OCI-LY3 (cell line): Measurements from ENCODE around the gene ANKRD30B.
"Not testable (repeated sequence)": the region's sequence is repeated elsewhere in the genome, so short reads cannot be mapped to it uniquely, and the experiment has no call there.

Experiments
- H2AFZ ChIP-seq: fragments of 200-600, 300-600 bp; shearing (Covaris generic); 2 replicates; pipeline ENCODE4 v1.6.0; 2014; ENCODE audit warnings: antibody characterized with exemption, low read depth, low read length
- H3K27ac ChIP-seq: fragments of 200-600, 300-600 bp; sonication (generic); 2 replicates; pipeline ENCODE4 v1.5.1; 2014; ENCODE audit warnings: mild to moderate bottlenecking, low read length, moderate library complexity, mixed read lengths
- H3K27me3 ChIP-seq: fragments of 200-600, 300-600 bp; sonication (generic); 2 replicates; pipeline ENCODE4 v1.6.1; 2014; ENCODE audit warnings: low read depth, low read length, mixed read lengths
- H3K36me3 ChIP-seq: fragments of 200-600, 300-600 bp; sonication (generic); replicated peaks from 2 replicates; pipeline ENCODE3; 2014; ENCODE audit warnings: low read depth, low read length, mixed read lengths
- H3K4me1 ChIP-seq: fragments of 300-600, 200-600 bp; sonication (generic); 2 replicates; pipeline ENCODE4 v1.6.1; 2014; ENCODE audit warnings: low read length, mixed read lengths
- H3K4me2 ChIP-seq: fragments of 200-600, 300-600 bp; sonication (generic); 2 replicates; pipeline ENCODE4 v1.6.1; 2014; ENCODE audit warnings: low read length, mixed read lengths
- H3K4me3 ChIP-seq: fragments of 300-600, 200-600 bp; sonication (generic); 2 replicates; pipeline ENCODE4 v1.5.1; 2014; ENCODE audit warnings: antibody characterized with exemption, mild to moderate bottlenecking, low read length, moderate library complexity
- H3K79me2 ChIP-seq: fragments of 300-600, 200-600 bp; shearing (Covaris generic); 2 replicates; pipeline ENCODE4 v1.6.1; 2014; ENCODE audit warnings: mild to moderate bottlenecking, low read length, mixed read lengths
- H3K9ac ChIP-seq: fragments of 300-600, 200-600 bp; shearing (Covaris generic); 2 replicates; pipeline ENCODE4 v1.6.0; 2014; ENCODE audit warnings: mild to moderate bottlenecking, low read length, moderate library complexity
- H3K9me3 ChIP-seq: fragments of 200-600, 300-600 bp; shearing (Covaris generic); 2 replicates; pipeline ENCODE4 v1.6.1; 2014; ENCODE audit warnings: low read length, mixed read lengths; ENCODE audit not compliant: insufficient read depth
- H4K20me1 ChIP-seq: fragments of 200-600, 300-600 bp; sonication (generic); 2 replicates; pipeline ENCODE4 v1.6.1; 2016; ENCODE audit warnings: low read length, mixed read lengths; ENCODE audit not compliant: insufficient read depth
- EZH2phosphoT487 ChIP-seq: fragments of 200-600 bp; shearing (Covaris generic); IDR thresholded peaks from 2 replicates; pipeline ENCODE4 v1.6.1; 2018; ENCODE audit warnings: antibody characterized with exemption, mixed run types, low read depth
- TF ChIP-seq, protein P1 (sequence below): fragments of 200-600, 300-600 bp; sonication (generic); IDR thresholded peaks from 2 replicates; pipeline ENCODE4 v1.5.1; 2014; ENCODE audit warnings: antibody characterized with exemption, low read length, low read depth

ANKRD30B gene

DNA sequence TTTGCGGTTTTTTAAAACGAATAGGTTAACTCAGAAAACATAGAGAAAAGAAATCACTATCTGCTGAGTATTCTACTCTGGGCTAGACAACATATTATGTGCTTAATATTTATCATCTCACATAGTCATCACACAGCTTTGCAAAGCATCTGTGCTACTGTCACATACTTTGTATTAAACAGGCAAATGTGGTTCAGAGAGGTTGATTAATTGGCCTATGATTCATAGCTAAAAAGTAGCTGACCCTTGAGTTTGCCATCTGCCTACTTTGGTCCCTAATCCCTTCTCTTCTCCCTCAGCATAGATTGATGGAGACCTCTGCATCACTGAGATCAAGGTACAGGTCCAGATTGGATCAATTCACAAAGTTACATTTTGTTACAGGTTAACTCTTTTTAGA lies 21.4 kb downstream of the ANKRD30B start:
- Histone ChIP-seq H4K20me1 (no peaks in the 10 kb centered on the region), H3K9me3 (no peaks in the 10 kb centered on the region), H3K79me2 (no peaks in the 10 kb centered on the region), H3K27me3 (no peaks in the 10 kb centered on the region), H3K4me3 (no peak overlapping the region), H3K36me3 (no peaks in the 10 kb centered on the region), H3K4me2 (no peak overlapping the region), H3K27ac (no peak overlapping the region), H2AFZ (no peak overlapping the region), H3K9ac (no peak overlapping the region), H3K4me1 (no peaks in the 10 kb centered on the region)
- TF ChIP-seq, protein P1, sequence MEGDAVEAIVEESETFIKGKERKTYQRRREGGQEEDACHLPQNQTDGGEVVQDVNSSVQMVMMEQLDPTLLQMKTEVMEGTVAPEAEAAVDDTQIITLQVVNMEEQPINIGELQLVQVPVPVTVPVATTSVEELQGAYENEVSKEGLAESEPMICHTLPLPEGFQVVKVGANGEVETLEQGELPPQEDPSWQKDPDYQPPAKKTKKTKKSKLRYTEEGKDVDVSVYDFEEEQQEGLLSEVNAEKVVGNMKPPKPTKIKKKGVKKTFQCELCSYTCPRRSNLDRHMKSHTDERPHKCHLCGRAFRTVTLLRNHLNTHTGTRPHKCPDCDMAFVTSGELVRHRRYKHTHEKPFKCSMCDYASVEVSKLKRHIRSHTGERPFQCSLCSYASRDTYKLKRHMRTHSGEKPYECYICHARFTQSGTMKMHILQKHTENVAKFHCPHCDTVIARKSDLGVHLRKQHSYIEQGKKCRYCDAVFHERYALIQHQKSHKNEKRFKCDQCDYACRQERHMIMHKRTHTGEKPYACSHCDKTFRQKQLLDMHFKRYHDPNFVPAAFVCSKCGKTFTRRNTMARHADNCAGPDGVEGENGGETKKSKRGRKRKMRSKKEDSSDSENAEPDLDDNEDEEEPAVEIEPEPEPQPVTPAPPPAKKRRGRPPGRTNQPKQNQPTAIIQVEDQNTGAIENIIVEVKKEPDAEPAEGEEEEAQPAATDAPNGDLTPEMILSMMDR, result no peak
- TF ChIP-seq EZH2phosphoT487, result no peak

DNA sequence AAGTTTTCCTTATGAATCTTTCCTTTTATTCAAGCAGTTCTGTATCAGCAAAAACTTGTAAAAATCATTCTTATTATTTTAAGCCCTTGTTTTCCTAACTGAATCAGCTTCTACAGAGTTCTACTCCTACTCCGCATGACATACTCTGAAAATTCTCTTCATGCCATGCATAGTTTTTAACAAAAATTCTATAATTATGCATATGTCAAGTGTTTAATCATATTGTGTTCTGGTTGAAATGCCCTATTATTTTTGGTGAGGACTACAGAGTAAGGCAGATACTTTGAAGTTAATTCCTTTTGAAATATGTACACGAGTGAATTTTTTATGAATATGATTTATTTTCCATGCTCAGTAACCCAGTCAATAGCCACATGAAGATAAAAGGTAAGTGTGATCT lies 28.8 kb downstream of the ANKRD30B start:
- Histone ChIP-seq H3K4me2 (no peak overlapping the region), H3K4me3 (no peak overlapping the region)
- TF ChIP-seq EZH2phosphoT487, result no peak
- TF ChIP-seq, protein P1, result no peak

DNA sequence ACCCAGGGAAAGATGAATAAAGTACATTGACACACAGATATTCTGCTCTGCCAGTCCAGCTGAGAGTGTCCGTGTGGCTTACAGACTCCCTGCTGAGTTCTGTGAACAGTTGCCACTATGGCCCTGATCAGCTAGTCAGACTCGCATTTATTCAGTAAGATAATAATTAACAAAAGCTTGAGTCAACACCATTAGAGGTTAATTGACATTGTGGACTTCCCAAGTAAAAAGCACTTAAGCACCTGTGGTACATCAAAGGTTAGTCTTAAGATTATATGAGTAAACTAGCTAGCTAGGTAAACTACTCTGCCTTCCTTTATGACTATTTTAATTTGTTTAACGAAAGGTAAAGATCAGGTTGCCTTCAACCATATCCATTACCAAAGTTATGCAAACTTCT lies 33.7 kb downstream of the ANKRD30B start:
- Histone ChIP-seq H3K9ac (no peak overlapping the region), H3K4me3 (no peak overlapping the region), H3K4me1 (no peaks in the 10 kb centered on the region), H3K79me2 (no peaks in the 10 kb centered on the region), H2AFZ (no peak overlapping the region), H3K9me3 (no peaks in the 10 kb centered on the region), H3K27ac (no peak overlapping the region), H3K27me3 (no peaks in the 10 kb centered on the region), H3K4me2 (no peak overlapping the region), H4K20me1 (no peaks in the 10 kb centered on the region), H3K36me3 (no peaks in the 10 kb centered on the region)
- TF ChIP-seq EZH2phosphoT487, result no peak
- TF ChIP-seq, protein P1, result no peak

More for the DNA sequence above, 28.8 kb downstream of the ANKRD30B start:
- Histone ChIP-seq H3K9me3 (no peaks in the 10 kb centered on the region), H3K4me1 (no peaks in the 10 kb centered on the region), H3K9ac (no peak overlapping the region), H2AFZ (no peak overlapping the region), H4K20me1 (no peaks in the 10 kb centered on the region), H3K36me3 (no peaks in the 10 kb centered on the region), H3K79me2 (no peaks in the 10 kb centered on the region), H3K27ac (no peak overlapping the region), H3K27me3 (no peaks in the 10 kb centered on the region)

DNA sequence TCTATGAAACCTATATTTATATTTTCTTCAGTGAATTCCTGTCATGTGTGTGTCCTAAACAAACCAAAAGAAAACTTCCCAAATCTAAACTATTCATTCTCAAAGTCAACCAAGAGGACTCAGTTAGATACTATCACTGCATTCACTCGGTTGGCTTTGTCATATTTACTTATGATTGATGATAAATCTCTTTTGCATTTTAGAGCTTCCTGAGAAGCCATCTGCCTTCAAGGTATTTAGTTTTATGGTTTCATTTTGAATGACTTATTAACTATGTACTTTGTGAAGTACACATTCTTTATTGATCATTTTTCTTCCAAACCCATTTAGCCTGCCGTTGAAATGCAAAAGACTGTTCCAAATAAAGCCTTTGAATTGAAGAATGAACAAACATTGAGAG lies 36.2 kb downstream of the ANKRD30B start:
- H3K27me3 ChIP-seq, result no peaks in the 10 kb centered on the region
- H3K9me3 ChIP-seq, result no peaks in the 10 kb centered on the region
- no peak overlapping the region for H3K4me2 ChIP-seq
- no peaks in the 10 kb centered on the region for H4K20me1 ChIP-seq
- no peak overlapping the region for H3K9ac ChIP-seq
- H3K4me1 ChIP-seq, result no peaks in the 10 kb centered on the region
- H3K27ac ChIP-seq, result no peak overlapping the region
- no peak overlapping the region for H2AFZ ChIP-seq
- TF ChIP-seq, protein P1, result no peak
- no peak for TF ChIP-seq EZH2phosphoT487
- no peaks in the 10 kb centered on the region for H3K36me3 ChIP-seq
- no peak overlapping the region for H3K4me3 ChIP-seq
- H3K79me2 ChIP-seq, result no peaks in the 10 kb centered on the region

DNA sequence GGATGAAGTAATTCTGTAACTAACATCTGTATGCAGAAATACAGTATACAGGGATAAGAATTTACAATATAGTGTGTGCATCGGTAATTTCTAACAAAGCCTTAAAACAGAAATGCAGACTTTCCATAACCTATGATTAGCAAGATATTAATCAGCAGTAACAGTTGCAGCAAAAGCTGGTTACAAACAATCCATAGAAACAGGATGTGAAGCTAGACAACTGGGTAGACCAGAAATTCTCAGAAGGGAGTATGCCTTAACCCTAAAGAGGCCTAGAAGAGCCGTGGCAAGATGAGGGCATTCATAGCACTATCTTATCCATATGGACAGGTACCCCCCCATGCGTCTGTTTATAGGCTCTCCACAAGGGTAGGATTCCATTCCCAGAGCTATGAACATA lies 48.9 kb downstream of the ANKRD30B start:
- H2AFZ ChIP-seq, H3K27me3 ChIP-seq, H4K20me1 ChIP-seq, H3K27ac ChIP-seq, H3K4me3 ChIP-seq, H3K79me2 ChIP-seq, H3K36me3 ChIP-seq, H3K4me2 ChIP-seq, H3K9ac ChIP-seq, H3K9me3 ChIP-seq, H3K4me1 ChIP-seq: not testable (repeated sequence)

DNA sequence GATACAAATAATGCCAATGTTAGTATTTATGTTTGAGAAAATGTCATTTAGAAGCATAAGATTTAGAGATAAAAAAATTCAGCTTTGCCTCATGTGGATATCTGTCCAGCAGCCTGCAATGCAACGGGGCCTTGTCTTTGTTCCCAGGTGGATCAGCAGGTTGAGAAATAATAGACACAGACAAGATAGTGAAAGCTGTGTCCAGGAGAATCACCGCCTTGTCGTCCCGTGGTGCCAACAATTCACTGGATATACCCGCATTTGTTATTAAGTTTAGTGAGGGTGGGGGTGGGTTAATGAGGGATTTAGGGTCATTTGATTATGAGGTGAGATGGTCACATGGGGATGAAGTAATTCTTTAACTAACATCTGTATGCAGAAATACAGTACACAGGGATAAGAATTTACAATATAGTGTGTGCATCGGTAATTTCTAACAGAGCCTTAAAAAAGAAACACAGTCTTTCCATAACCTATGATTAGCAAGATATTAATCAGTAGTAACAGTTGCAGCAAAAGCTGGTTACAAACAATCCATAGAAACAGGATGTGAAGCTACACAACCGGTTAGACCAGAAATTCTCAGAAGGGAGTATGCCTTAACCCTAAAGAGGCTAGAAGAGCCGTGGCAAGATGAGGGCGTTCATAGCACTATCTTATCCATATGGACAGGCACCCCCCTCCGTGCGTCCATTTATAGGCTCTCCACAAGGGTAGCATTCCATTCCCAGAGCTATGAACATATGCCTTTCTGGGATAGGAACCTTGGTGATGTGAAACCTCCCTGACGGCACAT lies 50.2 kb downstream of the ANKRD30B start:
- H3K36me3 ChIP-seq, H3K27me3 ChIP-seq, H4K20me1 ChIP-seq, H3K4me2 ChIP-seq, H3K79me2 ChIP-seq, H3K27ac ChIP-seq, H2AFZ ChIP-seq, H3K4me3 ChIP-seq, H3K9ac ChIP-seq, H3K9me3 ChIP-seq, H3K4me1 ChIP-seq: not testable (repeated sequence)
